Osteoblast (primary cell): ENCODE measurements around the gene KIF5B. TPM values are rescaled to one million over a fixed set of nuclear protein-coding genes. Genes with fewer than 3 reads are reported as not detected.
"Not testable (repeated sequence)": the region's sequence is repeated elsewhere in the genome, so short reads cannot be mapped to it uniquely, and the experiment has no call there.

Experiments used
- DNase-seq: peaks from one replicate; pipeline ENCODE4 v3.0.0; 2011; ENCODE audit warnings: low spot score, mixed read lengths; ENCODE audit not compliant: insufficient read length; ENCODE audit errors: missing footprints
- H2AFZ ChIP-seq: 2 replicates; pipeline ENCODE4 v1.6.0; 2011; ENCODE audit warnings: mild to moderate bottlenecking, low read length
- H3K27ac ChIP-seq: 2 replicates; pipeline ENCODE4 v1.5.1; 2011; ENCODE audit warnings: mild to moderate bottlenecking, low read depth, low read length, moderate library complexity
- H3K27me3 ChIP-seq: 2 replicates; pipeline ENCODE4 v1.6.0; 2012; ENCODE audit warnings: mild to moderate bottlenecking, control low read depth, inconsistent platforms, low read length, moderate library complexity; ENCODE audit not compliant: insufficient read depth
- H3K36me3 ChIP-seq: 2 replicates; pipeline ENCODE4 v1.5.1; 2011; ENCODE audit warnings: mild to moderate bottlenecking, low read length, control low read depth, moderate library complexity; ENCODE audit not compliant: insufficient read depth
- H3K4me1 ChIP-seq: 2 replicates; pipeline ENCODE4 v1.5.1; 2011; ENCODE audit warnings: mild to moderate bottlenecking, low read length, control low read depth, moderate library complexity; ENCODE audit not compliant: insufficient read depth
- H3K4me2 ChIP-seq: 2 replicates; pipeline ENCODE4 v1.6.0; 2011; ENCODE audit warnings: mild to moderate bottlenecking, low read length; ENCODE audit not compliant: insufficient read depth
- H3K4me3 ChIP-seq: fragments of 200-600 bp; sonication (generic); 3 replicates; pipeline ENCODE4 v1.5.1; 2012; ENCODE audit warnings: mild to moderate bottlenecking, low read length, inconsistent platforms; ENCODE audit not compliant: insufficient read depth
- H3K79me2 ChIP-seq: 2 replicates; pipeline ENCODE4 v1.6.0; 2012; ENCODE audit warnings: mild to moderate bottlenecking, low read length, control low read depth, inconsistent platforms; ENCODE audit not compliant: insufficient read depth
- H3K9me3 ChIP-seq: 2 replicates; pipeline ENCODE4 v1.5.1; 2011; ENCODE audit warnings: low read depth, low read length, control low read depth
- H4K20me1 ChIP-seq: 2 replicates; pipeline ENCODE4 v1.6.0; 2012; ENCODE audit warnings: mild to moderate bottlenecking, low read length, control low read depth; ENCODE audit not compliant: insufficient read depth
- total RNA-seq: library from RNA; depleted of rRNA; stranded (reverse); fragments of >200 nt; gene quantifications from 2 replicates; pipeline ENCODE4 v1.2.3, GENCODE V29; 2012
- TF ChIP-seq, protein P1 (sequence below): IDR thresholded peaks from 2 replicates; pipeline ENCODE4 v1.5.1; 2011; ENCODE audit warnings: mild to moderate bottlenecking, low read depth, low read length, moderate library complexity; ENCODE audit errors: extremely low read depth

Gene KIF5B
- total RNA-seq, 1 donor, result 128 TPM

- H2AFZ ChIP-seq, result no peak overlapping the region
- H3K4me3 ChIP-seq, result no peak overlapping the region
- H3K4me1 ChIP-seq, result peaks cover 4% of the 10 kb centered on the region
- no peaks in the 10 kb centered on the region for H3K27me3 ChIP-seq
- no peaks in the 10 kb centered on the region for H4K20me1 ChIP-seq
- H3K36me3 ChIP-seq, result no peaks in the 10 kb centered on the region
- TF ChIP-seq, protein P1, sequence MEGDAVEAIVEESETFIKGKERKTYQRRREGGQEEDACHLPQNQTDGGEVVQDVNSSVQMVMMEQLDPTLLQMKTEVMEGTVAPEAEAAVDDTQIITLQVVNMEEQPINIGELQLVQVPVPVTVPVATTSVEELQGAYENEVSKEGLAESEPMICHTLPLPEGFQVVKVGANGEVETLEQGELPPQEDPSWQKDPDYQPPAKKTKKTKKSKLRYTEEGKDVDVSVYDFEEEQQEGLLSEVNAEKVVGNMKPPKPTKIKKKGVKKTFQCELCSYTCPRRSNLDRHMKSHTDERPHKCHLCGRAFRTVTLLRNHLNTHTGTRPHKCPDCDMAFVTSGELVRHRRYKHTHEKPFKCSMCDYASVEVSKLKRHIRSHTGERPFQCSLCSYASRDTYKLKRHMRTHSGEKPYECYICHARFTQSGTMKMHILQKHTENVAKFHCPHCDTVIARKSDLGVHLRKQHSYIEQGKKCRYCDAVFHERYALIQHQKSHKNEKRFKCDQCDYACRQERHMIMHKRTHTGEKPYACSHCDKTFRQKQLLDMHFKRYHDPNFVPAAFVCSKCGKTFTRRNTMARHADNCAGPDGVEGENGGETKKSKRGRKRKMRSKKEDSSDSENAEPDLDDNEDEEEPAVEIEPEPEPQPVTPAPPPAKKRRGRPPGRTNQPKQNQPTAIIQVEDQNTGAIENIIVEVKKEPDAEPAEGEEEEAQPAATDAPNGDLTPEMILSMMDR, result no peak
- H3K79me2 ChIP-seq, result no peaks in the 10 kb centered on the region
- DNase-seq, result no peak
- H3K27ac ChIP-seq, result no peak overlapping the region
- no peak overlapping the region for H3K4me2 ChIP-seq
- no peaks in the 10 kb centered on the region for H3K9me3 ChIP-seq
Observed at GRCh38 chr10:32068569-32068968, 12.3 kb upstream of the KIF5B start.

- DNase-seq, result not testable (repeated sequence)
Observed at GRCh38 chr10:32067931-32068330, 11.7 kb upstream of the KIF5B start.

DNA sequence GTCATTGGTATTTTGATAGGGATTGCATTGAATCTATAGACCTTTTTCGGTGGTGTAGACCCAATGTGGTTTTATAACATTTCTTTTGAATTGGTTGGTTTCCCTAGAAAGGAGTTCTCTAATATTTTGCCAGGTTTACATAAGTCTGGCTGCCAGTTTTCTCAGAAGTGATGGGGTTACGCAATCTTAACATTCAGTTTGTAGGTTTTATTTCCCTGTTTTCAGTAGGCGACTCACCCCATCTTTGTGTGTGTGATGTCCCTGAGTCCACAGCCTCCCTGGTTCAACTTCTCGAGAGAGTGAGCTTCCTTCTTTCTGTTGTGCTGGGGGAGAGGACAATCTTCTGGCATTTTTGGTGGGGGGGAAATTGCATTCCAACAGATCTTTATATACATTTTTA, 9.6 kb upstream of the KIF5B start:
- Histone ChIP-seq H3K4me2 (peak overlapping the region; percentile 6), H4K20me1 (no peaks in the 10 kb centered on the region), H3K27me3 (no peaks in the 10 kb centered on the region), H3K4me3 (no peak overlapping the region), H3K9me3 (no peaks in the 10 kb centered on the region), H3K36me3 (no peaks in the 10 kb centered on the region), H2AFZ (no peak overlapping the region), H3K4me1 (peaks cover 4% of the 10 kb centered on the region), H3K27ac (no peak overlapping the region), H3K79me2 (no peaks in the 10 kb centered on the region)
- TF ChIP-seq, protein P1, result no peak
- peak; percentile 61 for DNase-seq

More at GRCh38 chr10:32067931-32068330, 11.7 kb upstream of the KIF5B start:
- H4K20me1 ChIP-seq, H2AFZ ChIP-seq, H3K27ac ChIP-seq, H3K9me3 ChIP-seq, H3K36me3 ChIP-seq, H3K79me2 ChIP-seq, H3K4me2 ChIP-seq, H3K4me1 ChIP-seq, H3K4me3 ChIP-seq, H3K27me3 ChIP-seq: not testable (repeated sequence)

DNA sequence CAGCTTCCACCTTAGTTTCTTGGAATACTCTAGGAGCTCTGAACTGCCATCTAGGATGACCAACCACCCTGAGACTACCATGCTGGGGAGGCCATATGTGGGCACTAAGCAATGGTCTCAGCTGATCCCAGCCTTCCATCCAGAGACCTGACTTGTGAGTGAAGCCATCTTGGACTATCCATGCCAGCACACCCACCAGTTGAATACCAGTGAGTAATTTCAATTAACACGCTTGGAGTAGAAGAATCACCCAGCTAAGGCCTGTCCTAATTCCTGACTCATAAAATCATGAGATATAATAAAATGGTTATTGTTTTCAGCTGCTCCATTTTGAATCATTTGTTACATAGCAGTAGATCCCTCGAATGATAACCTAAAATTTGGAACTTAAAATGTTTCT, 5.2 kb upstream of the KIF5B start:
- Histone ChIP-seq H2AFZ (no peak overlapping the region), H3K27ac (no peak overlapping the region), H3K27me3 (no peaks in the 10 kb centered on the region), H4K20me1 (no peaks in the 10 kb centered on the region), H3K4me3 (no peak overlapping the region), H3K9me3 (no peaks in the 10 kb centered on the region), H3K4me2 (no peak overlapping the region), H3K36me3 (no peaks in the 10 kb centered on the region), H3K4me1 (peaks cover 10% of the 10 kb centered on the region), H3K79me2 (peaks cover 2% of the 10 kb centered on the region)
- TF ChIP-seq, protein P1, result no peak
- DNase-seq, result no peak
